T-helper 17 cell (primary cell): ENCODE results near the gene METTL26. TPM values are rescaled to one million over a fixed set of nuclear protein-coding genes. Genes with fewer than 3 reads are reported as not detected.

Experiments used
- ATAC-seq: fragments of 150-1000 bp; cut with Tn5 transposase; 2 replicates; pipeline ENCODE4 v1.10.0; 2021; ENCODE audit warnings: mild to moderate bottlenecking, moderate library complexity
- DNase-seq, 3 donors: peaks; one replicate each; pipeline versions ENCODE4 v3.0.0 to v3.0.0-alpha.2; 2020 to 2021
- H3K9me3 ChIP-seq: one replicate; pipeline ENCODE4 v1.7.0; 2013; ENCODE audit warnings: low read length, mild to moderate bottlenecking; ENCODE audit not compliant: control insufficient read depth, poor library complexity, severe bottlenecking
- H3K27ac Mint-ChIP-seq: one replicate; pipeline ENCODE4 v1.8.0; 2022; ENCODE audit warnings: mild to moderate bottlenecking, moderate library complexity, mixed read lengths
- H3K27me3 Mint-ChIP-seq: one replicate; pipeline ENCODE4 v1.8.0; 2022; ENCODE audit warnings: mixed read lengths
- H3K36me3 Mint-ChIP-seq: one replicate; pipeline ENCODE4 v1.8.0; 2022; ENCODE audit warnings: low read depth, mixed read lengths
- H3K4me1 Mint-ChIP-seq: one replicate; pipeline ENCODE4 v1.8.0; 2022; ENCODE audit warnings: mild to moderate bottlenecking, mixed read lengths
- H3K4me3 Mint-ChIP-seq: one replicate; pipeline ENCODE4 v1.8.0; 2022; ENCODE audit warnings: mild to moderate bottlenecking, moderate library complexity, mixed read lengths
- total RNA-seq, 4 donors: library from RNA in 2 of 4; stranded (reverse) in 2 of 4; gene quantifications; one replicate each; pipeline ENCODE4 v1.2.3 and lab custom pipeline; 2022 to 2026

METTL26 gene
- total RNA-seq, result 10 to 100 TPM; 39.2 to 40.4 TPM
- total RNA-seq (lab: John Stamatoyannopoulos, UW), result 22.4 to 35.8 reads per million in 2 donors

- peak; percentile 88 to 90 (median 89) for DNase-seq
- H3K27ac Mint-ChIP-seq, result peak within 1 kb of the TSS; percentile 100
- peaks cover 9% of the 10 kb centered on the region for H3K4me1 Mint-ChIP-seq
- peaks cover 7% of the 10 kb centered on the region for H3K27me3 Mint-ChIP-seq
- peaks cover 2% of the 10 kb centered on the region for H3K36me3 Mint-ChIP-seq
- no peaks in the 10 kb centered on the region for H3K9me3 ChIP-seq
- H3K4me3 Mint-ChIP-seq, result peak within 1 kb of the TSS; percentile 97
- ATAC-seq, result peak; percentile 91
Observed at GRCh38 chr16:636206-637080, at the start of gene METTL26. Gene METTL26 (minus strand): TSS chr16:636305. CDS start chr16:636290, 15 bp downstream.

GRCh38 chr16:684961-685696, 49.0 kb upstream of the METTL26 start:
- Mint-ChIP-seq H3K36me3 (no peaks in the 10 kb centered on the region), H3K4me1 (peaks cover 15% of the 10 kb centered on the region), H3K4me3 (no peak overlapping the region), H3K27me3 (no peaks in the 10 kb centered on the region), H3K27ac (no peak overlapping the region)
- DNase-seq (no peak), ATAC-seq (no peak)
- H3K9me3 ChIP-seq, result no peaks in the 10 kb centered on the region

- Mint-ChIP-seq H3K4me1 (peaks cover 17% of the 10 kb centered on the region), H3K27ac (no peak within 1 kb of the TSS), H3K27me3 (no peaks in the 10 kb centered on the region), H3K4me3 (peak within 1 kb of the TSS; percentile 84), H3K36me3 (no peaks in the 10 kb centered on the region)
- peak; percentile 95 for DNase-seq
- H3K9me3 ChIP-seq, result no peaks in the 10 kb centered on the region
- ATAC-seq, result peak; percentile 77
Observed at GRCh38 chr16:684071-684794, 48.1 kb upstream of the METTL26 start, which contains the start of gene JMJD8. Gene JMJD8 (minus strand): TSS chr16:684334. CDS start chr16:684319, 15 bp downstream.

GRCh38 chr16:683396-684070, 47.4 kb upstream of the METTL26 start:
- no peaks in the 10 kb centered on the region for H3K27me3 Mint-ChIP-seq
- no peaks in the 10 kb centered on the region for H3K9me3 ChIP-seq
- peak overlapping the region; percentile 84 for H3K4me3 Mint-ChIP-seq
- DNase-seq, result no peak
- H3K4me1 Mint-ChIP-seq, result peaks cover 20% of the 10 kb centered on the region
- H3K27ac Mint-ChIP-seq, result no peak overlapping the region
- H3K36me3 Mint-ChIP-seq, result no peaks in the 10 kb centered on the region
- no peak for ATAC-seq

GRCh38 chr16:682493-683395, 46.6 kb upstream of the METTL26 start:
- DNase-seq (no peak), ATAC-seq (no peak)
- peak overlapping the region; percentile 84 for H3K4me3 Mint-ChIP-seq
- peaks cover 20% of the 10 kb centered on the region for H3K4me1 Mint-ChIP-seq
- no peaks in the 10 kb centered on the region for H3K9me3 ChIP-seq
- H3K27me3 Mint-ChIP-seq, result no peaks in the 10 kb centered on the region
- H3K27ac Mint-ChIP-seq, result peak overlapping the region; percentile 61
- no peaks in the 10 kb centered on the region for H3K36me3 Mint-ChIP-seq

GRCh38 chr16:681746-682427, 45.8 kb upstream of the METTL26 start:
- Mint-ChIP-seq H3K27me3 (no peaks in the 10 kb centered on the region), H3K27ac (peak overlapping the region; percentile 61), H3K4me1 (peaks cover 20% of the 10 kb centered on the region), H3K4me3 (peak overlapping the region; percentile 43), H3K36me3 (no peaks in the 10 kb centered on the region)
- no peaks in the 10 kb centered on the region for H3K9me3 ChIP-seq
- DNase-seq (no peak), ATAC-seq (no peak)

- Mint-ChIP-seq H3K27me3 (no peaks in the 10 kb centered on the region), H3K27ac (peak overlapping the region; percentile 37), H3K36me3 (no peaks in the 10 kb centered on the region), H3K4me3 (peak overlapping the region; percentile 83), H3K4me1 (peaks cover 20% of the 10 kb centered on the region)
- H3K9me3 ChIP-seq, result no peaks in the 10 kb centered on the region
- no peak for DNase-seq
- ATAC-seq, result no peak
Observed at GRCh38 chr16:680967-681745, 45.1 kb upstream of the METTL26 start.

- DNase-seq (no peak), ATAC-seq (no peak)
- H3K4me3 Mint-ChIP-seq, result peak overlapping the region; percentile 83
- H3K27ac Mint-ChIP-seq, result peak overlapping the region; percentile 37
- H3K27me3 Mint-ChIP-seq, result no peaks in the 10 kb centered on the region
- H3K4me1 Mint-ChIP-seq, result peaks cover 20% of the 10 kb centered on the region
- no peaks in the 10 kb centered on the region for H3K36me3 Mint-ChIP-seq
- no peaks in the 10 kb centered on the region for H3K9me3 ChIP-seq
Observed at GRCh38 chr16:680625-680945, 44.5 kb upstream of the METTL26 start.

GRCh38 chr16:679814-680624, 43.9 kb upstream of the METTL26 start, which contains the start of gene STUB1:
Gene STUB1 (plus strand): TSS chr16:680410. CDS start chr16:680526, 116 bp downstream.
- peaks cover 22% of the 10 kb centered on the region for H3K4me1 Mint-ChIP-seq
- peak within 1 kb of the TSS; percentile 37 for H3K27ac Mint-ChIP-seq
- peak; percentile 76 to 89 (median 89) for DNase-seq
- H3K4me3 Mint-ChIP-seq, result peak within 1 kb of the TSS; percentile 83
- no peaks in the 10 kb centered on the region for H3K9me3 ChIP-seq
- no peaks in the 10 kb centered on the region for H3K36me3 Mint-ChIP-seq
- no peaks in the 10 kb centered on the region for H3K27me3 Mint-ChIP-seq
- ATAC-seq, result peak; percentile 55
